Activated CD4-positive, alpha-beta T cell treated with anti-CD3 and anti-CD28 coated beads for 48 hours (primary cell): ENCODE results near the gene PPARD.
A peak's percentile ranks its signal among the peaks of the same experiment; 100 is the strongest.

Experiments
- DNase-seq: peaks from one replicate; pipeline ENCODE4 v3.0.0-alpha.2; 2020

The PPARD gene

DNA sequence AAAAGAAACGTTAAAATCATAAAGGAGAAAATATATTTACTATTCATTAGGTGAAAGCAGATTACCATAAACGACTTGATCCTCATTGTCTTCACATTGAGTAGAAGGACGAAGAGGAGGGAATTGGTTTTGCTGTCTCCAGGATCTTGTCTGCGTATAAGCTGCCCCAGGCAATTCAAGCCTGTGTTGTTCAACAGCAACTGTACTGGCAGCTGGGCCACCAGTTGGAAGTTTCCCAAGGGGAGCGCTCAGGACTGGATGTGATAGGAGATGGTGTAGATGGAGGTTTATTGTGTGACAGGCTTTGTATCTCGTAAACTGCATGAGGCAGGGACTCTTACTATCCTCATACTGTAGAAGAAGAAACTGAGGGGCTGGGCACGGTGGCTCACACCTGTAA, 105.8 kb downstream of the PPARD start:
- no peak for DNase-seq

DNA sequence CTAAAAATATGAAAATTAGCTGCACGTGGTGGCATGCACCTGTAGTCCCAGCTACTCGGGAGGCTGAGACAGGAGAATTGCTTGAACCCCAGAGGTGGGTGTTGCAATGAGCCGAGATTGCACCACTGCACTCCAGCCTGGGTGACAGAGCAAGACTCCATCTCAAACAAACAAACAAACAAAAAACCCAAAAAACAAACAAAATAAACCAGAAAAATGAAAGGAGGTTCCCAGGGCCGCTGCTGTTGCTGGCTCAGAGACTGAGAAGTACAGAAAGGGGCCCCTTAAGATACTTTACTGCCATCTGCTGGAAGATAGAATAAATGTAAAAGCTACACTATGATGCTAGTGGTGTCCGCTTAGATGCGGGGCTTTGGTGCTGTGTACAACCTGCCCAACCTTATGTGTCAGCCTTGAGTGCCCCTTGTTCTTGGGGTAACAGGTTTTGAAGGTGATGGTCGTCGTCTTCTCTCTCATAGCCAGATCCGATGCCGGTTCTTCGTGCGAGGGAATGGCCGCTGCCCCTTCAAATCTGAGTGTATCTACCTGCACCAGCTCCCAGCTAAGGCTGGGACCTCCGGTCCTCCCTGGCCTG, 107.0 kb downstream of the PPARD start:
- DNase-seq: peak; percentile 47

DNA sequence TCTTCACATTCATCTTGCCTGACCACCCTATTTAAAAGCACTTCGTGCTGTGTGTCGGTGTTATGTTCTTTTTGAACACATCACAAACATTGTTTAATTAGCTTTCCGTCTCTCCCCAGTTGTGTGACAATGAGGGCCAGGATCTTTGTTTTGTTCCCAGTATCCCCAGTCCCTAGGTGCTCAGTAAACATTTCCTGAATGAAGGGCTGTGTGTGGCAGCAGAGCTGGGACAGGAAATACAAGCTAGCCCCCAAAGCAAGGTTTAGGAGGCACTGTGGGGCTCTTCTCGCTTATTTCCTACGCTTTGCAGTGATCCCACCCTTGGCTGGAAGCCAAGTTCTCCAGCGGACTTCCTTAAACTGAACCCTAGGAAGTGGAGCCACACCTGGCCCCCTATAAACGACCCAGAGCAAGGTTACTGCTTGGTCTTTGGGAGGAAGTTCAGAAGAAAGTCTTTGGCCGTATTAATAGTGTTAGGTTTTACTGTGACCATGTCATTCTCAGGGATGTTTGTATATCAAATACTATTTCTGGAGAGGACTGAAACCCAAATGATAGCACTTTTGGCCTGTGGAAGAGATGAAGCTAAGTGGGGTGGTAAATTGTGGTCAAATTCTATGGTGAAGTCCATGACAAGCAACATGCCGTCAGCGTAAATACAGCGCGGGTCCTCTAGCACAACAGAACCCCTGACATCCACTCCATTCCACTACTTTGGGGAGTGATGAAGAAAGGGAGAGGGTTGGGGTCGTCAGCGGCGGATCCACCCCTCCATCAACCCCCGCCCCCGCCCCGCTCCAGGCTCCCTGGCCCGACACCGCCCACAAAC, 109.2 kb downstream of the PPARD start:
- DNase-seq: no peak

DNA sequence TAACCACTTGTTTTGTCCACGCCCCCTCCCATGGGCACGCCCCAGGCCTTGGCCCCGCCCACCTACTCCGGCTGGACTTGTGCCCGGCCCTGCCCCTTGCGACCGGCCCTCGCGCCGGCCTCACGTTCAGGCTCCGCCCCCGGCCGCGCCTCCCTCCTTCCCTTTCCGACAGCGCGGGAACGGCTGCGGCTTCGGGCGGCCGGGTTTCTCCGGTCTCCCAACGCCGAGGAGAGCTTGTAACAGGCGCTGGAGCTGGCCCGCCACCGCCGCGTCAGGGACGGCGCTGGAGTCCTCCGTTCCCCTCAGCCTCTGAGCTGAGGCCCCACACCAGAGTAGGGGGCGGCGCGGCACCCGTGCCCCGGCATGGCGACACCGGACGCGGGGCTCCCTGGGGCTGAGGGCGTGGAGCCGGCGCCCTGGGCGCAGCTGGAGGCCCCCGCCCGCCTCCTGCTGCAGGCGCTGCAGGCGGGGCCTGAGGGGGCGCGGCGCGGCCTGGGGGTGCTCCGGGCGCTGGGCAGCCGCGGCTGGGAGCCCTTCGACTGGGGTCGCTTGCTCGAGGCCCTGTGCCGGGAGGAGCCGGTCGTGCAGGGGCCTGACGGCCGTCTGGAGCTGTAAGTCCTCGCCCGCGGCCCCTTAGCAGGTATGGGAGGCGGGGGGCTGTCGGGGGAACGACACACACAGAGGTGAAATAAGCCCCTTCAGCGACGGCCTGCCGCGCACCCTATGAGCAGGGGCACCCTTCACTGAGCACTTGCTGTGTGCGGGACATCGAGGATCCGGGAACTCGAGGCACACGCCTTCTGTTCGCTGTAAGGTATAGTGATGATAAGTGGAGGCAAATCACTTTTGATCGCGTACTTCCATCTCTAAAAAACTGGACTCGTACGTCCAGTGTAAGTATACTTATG, 110.1 kb downstream of the PPARD start, which contains the start of gene FANCE:
FANCE (plus strand) TSS at position 156 of the 908 bp plus-strand sequence; CDS start at position 364, 208 bp downstream.
- peak; percentile 95 for DNase-seq

DNA sequence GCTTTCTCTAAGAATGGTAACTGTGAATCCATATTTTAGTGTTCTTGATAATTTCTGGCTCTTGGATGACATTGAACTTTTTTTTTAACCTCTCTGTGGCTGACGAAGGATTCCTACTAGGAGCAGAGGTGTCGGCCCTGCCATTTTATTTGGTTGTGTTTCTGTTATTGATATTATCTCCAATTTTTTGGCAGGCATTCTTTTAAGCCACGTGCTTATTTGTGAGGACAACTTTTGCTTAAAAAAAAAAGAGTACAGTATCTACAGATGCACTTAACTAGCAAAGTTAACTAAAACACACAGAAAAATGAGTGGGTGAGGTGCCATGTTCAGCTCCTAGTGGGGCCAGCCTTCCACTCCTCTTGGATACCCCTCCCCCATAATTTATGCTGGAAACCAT, 110.9 kb downstream of the PPARD start:
- no peak for DNase-seq

DNA sequence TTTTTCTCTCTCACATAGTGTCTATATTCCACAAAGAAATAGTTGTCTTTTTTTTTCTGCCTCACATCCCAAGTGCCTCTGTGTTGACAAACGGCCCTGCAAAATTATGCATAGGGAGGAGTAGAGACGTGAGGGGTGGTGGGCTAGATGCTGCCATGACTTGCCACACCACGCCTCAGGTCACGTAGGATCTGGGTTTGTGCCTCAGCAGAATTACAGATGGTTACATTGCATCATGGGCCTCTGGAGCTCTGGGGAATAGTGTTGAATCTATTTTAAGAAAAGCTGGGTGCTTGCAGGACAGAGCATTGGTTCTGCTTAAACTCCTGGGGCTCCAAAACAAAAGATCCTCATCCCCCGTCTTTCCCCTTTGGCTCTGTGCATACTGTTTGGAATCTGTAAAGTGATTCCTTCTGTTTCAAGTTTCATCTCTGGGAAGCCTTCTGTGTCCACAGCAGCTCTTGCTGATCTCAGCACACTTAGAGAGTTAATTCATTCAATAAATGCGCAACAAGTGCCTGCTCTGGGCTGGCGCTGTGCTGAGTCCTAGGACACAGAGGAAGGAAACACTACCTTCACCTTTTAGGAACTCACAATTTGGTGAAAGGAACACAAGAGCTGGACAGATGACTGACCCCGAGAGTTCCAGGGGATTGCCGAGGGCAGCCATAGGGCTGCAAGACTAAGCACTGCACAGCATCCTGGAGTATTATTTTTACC, 112.2 kb downstream of the PPARD start:
- DNase-seq: no peak

DNA sequence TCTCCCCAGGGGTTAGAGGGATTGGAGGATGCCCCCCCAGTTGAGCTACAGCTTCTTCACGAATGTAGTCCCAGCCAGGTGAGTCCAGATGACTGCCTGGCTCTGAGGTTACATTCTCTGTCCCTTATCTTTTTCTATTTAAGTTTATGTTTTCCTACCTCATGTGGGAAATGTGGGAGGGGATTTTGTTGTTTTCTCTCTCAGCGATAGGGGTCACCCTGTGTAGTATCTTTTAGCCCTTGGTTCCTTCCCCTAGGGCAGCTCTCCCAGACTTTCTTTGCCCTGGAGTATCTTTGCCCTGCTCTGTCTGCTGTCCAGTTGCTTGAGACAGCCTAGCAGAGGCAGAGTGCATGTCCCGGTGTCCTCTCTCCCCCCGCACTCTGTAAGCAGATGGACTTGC, 115.5 kb downstream of the PPARD start:
- no peak for DNase-seq

DNA sequence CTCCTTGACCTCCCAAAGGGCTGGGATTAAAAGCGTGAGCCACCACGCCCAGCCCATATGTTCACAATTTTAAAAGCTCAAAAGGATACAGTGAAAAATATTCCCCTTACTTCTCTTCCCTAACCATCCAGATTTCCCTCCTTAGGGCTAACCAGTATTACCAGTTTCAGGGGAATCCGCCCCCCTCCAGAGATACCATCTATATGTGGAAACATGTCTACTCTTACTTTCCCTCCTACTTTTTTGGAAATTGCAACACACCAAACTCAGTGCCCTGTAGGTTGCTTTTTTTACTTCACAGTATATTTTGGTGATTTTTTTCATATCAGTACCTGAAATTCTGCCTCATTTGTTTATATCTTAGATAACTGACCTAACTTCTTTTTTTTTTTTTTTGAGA, 118.9 kb downstream of the PPARD start:
- DNase-seq: no peak

DNA sequence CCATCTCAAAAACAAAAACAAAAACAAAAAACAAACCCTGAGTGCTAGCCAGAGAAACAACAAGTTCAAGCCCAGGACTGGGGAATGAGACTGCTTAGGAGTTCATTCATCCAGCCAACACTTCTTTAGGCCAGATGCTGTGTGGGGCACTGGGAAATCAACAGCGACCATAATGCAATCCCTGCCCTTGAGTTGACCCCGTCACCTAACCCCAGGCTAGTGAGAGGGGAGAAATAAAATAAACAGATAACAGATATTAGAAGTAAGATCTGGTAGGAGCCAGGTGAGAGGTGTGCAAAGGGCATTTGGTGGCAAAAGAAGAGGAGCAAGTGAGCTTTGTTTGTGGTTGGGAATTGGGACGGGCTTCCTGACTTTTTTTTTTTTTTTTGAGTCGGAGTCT, 120.9 kb downstream of the PPARD start:
- no peak for DNase-seq

DNA sequence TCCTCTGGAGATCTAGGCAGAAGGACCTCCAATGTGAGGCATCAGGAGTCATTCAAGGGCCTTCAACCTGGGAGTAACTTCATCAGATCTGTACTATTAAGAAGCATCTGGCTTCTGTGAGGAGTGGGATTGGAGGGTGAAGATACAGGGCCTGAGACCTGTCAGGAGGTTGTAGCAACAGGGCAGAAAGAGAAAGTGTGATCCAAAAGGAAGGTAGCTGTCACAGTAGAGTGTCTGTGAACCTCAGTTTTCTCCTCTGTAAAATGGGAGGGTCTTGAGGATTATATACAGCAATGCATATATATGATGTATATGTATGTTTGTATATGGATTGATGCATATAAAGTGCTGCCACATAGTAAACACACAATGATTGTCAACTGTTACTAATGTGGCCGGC, 123.3 kb downstream of the PPARD start:
- no peak for DNase-seq

DNA sequence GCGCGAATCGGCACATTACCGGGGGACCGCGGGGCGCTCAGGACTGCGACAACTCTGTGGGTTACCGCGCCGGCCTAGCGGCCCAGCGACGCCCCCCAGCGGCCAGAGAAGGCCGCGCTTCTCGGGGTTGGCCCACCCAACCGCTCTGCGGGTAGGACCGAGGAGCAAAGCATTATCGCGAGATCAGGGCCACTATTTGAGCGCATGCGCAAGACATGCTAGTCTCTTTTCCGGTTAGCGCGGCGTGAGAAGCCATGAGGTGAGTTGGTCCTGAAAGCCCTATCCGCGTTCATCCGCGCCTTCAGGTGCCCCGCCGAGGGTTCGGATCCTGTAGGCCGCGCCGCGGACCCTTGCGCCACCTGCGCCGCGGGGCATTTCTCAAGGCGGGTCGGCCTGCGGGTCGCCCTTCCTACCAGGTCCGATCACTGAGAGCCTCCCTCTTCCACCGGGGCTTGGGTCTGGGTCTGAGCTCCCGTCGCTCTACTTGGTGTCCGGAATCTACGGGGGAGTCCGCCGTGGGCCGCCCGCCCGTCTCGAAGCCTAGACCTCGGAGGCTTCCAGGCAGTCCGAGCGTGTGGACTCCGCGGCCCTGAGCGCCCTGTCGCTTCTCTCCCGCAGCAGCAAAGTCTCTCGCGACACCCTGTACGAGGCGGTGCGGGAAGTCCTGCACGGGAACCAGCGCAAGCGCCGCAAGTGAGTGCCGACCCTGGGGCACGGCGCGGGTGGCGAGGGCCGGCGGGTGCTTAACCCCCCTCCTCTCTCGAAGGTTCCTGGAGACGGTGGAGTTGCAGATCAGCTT, 126.0 kb downstream of the PPARD start, which contains the start of gene RPL10A:
RPL10A (plus strand) TSS at position 221 of the 799 bp plus-strand sequence; CDS start at position 255, 34 bp downstream.
- DNase-seq: peak; percentile 97

DNA sequence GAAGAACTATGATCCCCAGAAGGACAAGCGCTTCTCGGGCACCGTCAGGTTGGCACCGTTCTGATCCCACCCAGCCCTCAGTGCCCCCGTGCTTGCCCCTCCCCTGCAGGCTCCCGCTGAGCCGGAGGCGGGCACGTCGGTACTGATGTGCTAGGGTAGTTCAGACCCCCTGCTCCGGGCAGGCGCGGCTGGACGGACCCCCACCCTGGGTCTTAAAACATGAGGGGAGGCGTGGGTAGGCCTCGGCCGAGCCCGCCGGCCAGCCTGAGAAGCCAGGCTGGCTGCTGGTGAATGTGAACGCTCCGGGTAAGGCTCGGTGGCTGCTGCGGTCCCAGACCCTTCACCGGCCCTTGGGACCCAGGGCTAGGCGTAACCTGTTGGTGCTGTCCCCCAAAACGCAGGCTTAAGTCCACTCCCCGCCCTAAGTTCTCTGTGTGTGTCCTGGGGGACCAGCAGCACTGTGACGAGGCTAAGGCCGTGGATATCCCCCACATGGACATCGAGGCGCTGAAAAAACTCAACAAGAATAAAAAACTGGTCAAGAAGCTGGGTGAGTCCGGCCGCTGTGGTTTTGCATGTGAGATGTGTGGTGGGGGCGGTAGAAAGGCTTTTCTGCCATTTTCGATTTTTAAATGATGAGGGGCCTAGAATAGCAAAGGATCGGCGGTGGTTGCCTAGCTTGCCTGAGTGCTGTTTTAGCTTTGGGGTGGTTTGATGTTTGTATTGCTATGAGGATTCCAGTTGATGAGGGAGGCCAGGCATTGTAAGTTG, 126.8 kb downstream of the PPARD start:
- peak; percentile 55 for DNase-seq

DNA sequence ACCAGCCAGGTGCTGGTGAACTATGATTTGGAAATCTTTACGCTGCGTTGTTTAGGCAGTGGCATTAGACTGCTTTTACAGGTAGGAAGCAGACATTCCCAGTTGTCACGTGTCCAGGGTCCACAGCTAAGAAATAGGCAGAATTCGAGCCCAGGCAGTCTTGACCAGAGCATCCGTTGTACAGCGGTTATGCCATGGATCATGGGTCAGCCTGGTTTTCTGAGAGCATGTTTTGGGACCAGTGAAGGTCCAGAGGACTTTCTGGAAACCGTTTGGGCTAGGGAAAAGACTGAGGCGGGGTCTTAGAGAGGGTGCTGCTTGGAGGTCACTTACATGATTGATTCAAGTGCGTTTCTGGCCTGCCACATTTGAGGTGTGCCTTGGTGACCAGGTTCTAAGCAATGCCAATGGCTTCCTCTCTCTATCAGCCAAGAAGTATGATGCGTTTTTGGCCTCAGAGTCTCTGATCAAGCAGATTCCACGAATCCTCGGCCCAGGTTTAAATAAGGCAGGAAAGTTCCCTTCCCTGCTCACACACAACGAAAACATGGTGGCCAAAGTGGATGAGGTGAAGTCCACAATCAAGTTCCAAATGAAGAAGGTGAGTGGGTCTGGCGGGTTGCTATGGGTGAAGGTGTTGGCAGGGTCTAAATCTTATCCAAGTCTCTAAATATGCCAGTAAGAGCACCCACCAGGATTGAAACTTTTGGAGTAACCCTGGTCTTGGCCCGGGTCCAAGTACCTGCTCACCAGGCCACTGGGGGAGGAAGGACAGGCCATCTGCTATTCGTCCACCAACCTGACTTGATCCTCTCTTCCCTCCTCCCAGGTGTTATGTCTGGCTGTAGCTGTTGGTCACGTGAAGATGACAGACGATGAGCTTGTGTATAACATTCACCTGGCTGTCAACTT, 127.6 kb downstream of the PPARD start:
- peak; percentile 49 for DNase-seq

DNA sequence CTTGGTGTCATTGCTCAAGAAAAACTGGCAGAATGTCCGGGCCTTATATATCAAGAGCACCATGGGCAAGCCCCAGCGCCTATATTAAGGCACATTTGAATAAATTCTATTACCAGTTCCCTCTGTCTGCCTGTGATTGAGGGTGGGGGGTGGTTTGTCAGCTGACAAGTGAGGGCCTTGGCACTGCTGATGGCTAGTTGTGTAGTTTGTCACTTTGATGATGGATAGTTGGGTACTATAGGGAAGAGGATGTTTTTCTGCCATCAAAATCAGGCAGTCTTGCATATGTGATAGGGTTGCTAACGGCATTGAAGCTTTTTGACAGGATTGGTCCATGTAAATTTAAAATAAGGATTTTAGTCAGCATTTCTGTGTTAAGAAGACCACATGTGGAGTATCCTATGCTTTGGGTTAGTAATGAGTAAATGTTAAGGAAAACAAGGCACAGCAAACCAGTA, 128.3 kb downstream of the PPARD start:
- no peak for DNase-seq

DNA sequence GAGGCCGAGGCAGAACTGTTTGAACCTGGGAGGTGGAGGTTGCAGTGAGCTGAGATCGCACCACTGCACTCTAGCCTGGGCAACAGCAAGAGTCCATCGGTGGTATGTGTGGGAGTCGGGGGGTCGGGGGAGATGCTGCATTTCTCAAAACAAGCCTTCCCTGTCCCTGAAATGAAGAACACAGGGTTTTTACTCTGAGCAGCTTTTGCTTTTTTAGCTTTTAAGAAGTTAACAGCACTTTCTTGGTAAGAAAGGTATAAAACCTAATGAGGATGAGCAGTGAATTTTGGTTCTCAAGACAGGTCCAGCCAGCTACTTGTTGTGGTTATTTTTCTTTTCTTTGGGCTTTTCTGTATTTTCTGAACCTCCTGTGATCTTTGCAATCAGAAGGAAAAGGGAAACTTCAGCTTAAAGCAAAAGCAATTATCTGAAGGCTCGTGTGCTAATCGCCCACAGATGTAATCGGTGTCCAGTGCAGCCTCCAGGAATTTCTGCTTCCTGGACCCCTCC, 129.5 kb downstream of the PPARD start:
- no peak for DNase-seq

DNA sequence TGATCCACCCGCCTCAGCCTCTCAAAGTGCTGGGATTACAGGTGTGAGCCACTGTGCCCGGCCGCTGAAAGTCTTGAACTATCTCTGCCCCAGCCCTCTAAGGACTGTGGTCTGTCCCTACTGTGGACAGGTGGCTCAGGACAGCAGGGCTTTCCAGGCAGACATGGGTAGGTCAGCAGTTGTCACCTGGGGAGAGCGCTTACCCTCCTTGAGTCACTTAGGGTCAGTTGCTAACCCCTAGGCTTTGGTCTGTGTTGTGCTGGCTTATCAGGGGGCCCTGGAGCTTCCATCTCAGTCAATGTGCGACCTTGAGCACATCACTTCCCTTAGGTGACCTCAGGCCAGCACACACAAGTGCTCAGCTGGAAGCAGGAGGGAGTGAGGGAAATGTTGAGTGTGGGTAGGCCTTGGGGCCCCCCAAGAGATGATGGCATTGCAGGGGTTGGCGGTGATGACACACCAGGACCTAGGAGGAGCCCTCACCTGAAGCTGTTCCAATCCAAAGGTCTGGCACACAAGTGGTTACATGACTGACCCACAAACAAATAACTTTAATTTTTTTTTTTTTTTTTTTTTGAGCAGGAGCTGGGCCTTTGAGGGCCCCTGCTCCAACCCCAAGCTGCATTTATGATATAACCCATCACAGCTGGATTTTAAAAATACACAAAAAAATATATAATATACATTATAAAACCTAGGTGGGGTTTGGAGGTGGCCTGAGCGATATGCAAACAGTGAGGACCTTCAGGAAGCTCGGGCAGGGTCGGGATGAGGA, 130.9 kb downstream of the PPARD start:
- no peak for DNase-seq

DNA sequence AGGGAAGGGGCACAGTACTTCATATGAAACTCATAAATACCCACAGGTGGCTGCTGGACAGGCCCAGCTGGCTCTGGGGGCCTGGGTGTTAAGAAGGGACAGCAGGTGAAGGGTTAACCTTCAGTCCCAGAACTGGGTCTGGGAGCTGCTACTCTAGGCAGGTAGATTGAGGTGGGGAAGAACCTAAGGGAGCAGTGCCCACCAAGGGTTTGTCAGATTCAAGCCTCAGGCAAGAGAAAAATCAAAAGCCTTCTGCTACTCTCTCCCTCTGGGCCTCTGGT, 131.4 kb downstream of the PPARD start:
- DNase-seq: no peak

DNA sequence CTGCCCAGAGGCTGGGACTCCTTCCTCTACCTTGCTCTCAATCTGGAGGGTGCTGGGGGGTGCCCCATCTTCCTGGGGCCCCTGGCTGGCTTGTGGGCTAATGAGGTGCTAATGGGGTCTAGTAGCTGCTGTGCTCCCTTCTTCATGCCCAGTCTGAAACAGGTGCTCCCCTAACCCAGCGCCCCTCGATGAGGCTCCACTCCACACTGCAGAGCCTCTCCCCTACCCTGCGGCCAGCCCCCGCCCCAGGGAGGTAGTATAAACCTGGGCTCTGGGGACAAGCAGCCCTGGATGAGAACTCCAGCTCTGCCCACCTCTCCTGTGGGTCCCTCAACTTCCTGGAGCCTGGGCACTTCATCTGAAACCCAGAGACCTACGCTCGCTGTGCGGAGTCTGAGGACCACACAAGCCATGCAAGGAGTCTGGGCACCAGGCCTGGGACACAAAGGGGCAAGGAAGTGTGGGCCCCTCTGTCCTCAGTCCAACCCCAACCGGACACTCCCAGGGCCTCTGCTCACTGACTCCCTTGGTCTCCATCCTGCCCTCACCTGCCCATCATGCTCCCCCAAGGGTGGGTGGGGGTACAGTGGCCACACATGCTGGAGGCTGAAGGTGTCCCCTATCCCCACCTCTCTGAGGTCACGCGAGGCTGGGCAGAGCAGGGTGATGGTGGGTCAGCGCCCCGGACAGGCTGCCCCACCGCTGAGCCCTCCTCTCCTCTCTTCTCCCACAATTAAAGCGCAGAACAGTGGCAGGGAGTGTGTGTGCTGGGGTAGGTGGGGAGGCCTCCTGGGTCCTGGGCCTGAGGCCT, 132.0 kb downstream of the PPARD start:
- peak; percentile 34 for DNase-seq
